Gastrocnemius medialis (tissue), 4 donors: ENCODE measurements around the gene IRF2. TPM values are rescaled to one million over a fixed set of nuclear protein-coding genes. Genes with fewer than 3 reads are reported as not detected.

Experiments
- ATAC-seq, 2 donors: fragments of 150-250 bp; one replicate each; pipeline ENCODE4 v1.9.1; 2016
- DNase-seq, 2 donors: peaks; one replicate each; pipeline ENCODE4 v3.0.0-alpha.2; 2019
- H3K27ac ChIP-seq, 4 donors: fragments of 200-600 bp; sonication (generic); 1 replicate in 1 of 4; 2 replicates in 3 of 4; pipeline ENCODE4 v1.5.1; 2016 to 2018; ENCODE audit warnings: mild to moderate bottlenecking in 2 of 4, moderate library complexity in 1 of 4
- H3K27me3 ChIP-seq, 3 donors: fragments of 200-600 bp; sonication (generic) in 2 of 3; 1 replicate in 1 of 3; 2 replicates in 2 of 3; pipeline versions ENCODE4 v1.5.1 to v1.6.0; 2016 to 2019; ENCODE audit warnings: mild to moderate bottlenecking in 1 of 3, moderate library complexity in 1 of 3
- H3K36me3 ChIP-seq, 2 donors: fragments of 200-600 bp; sonication (generic) in 1 of 2; one replicate each; pipeline ENCODE4 v1.5.1; 2017 to 2018
- H3K4me1 ChIP-seq, 2 donors: fragments of 200-600 bp; sonication (generic) in 1 of 2; one replicate each; pipeline ENCODE4 v1.5.1; 2016 to 2017; ENCODE audit warnings: mild to moderate bottlenecking in 2 of 2
- H3K4me3 ChIP-seq, 4 donors: fragments of 200-600 bp; sonication (generic) in 3 of 4; 1 replicate in 1 of 4; 2 replicates in 3 of 4; pipeline ENCODE4 v1.5.1; 2016 to 2019; ENCODE audit warnings: mild to moderate bottlenecking in 2 of 4
- H3K9me3 ChIP-seq, 3 donors: fragments of 200-600 bp; sonication (generic) in 2 of 3; 1 replicate in 1 of 3; 2 replicates in 2 of 3; pipeline ENCODE4 v1.5.1; 2016 to 2019
- POLR2A ChIP-seq, 2 donors: fragments of 450-650 bp; IDR thresholded peaks; one replicate each; pipeline ENCODE4 v1.6.1; 2017; ENCODE audit warnings: antibody characterized with exemption in 2 of 2, mild to moderate bottlenecking in 2 of 2, moderate library complexity in 2 of 2
- in situ Hi-C, 4 donors: fragments of 200-750 bp; cut with MboI; loops; one replicate each; pipeline versions ENCODE4 v1.15.0 to v1.8.0; 2017; ENCODE audit warnings: low sequenced_read_pairs in 4 of 4
- intact Hi-C: fragments of 100-400 bp; cut with DNase I; formaldehyde crosslinking; loops from one replicate; pipeline ENCODE4 v1.15.1; 2023; ENCODE audit warnings: low total_unique reads
- total RNA-seq, 4 donors: library from RNA; depleted of rRNA; stranded (reverse); fragments of >200 nt; gene quantifications; one replicate each; pipeline versions ENCODE4 v1.1.0 to v1.2.3, GENCODE V29; 2016
- TF ChIP-seq, protein P1 (sequence below), 5 experiments: fragments of 450-650 bp in 3 of 5; fragments of 200-600 bp in 2 of 5; sonication (generic) in 2 of 5; IDR thresholded peaks in 4 of 5; conservative IDR thresholded peaks in 1 of 5; 1 replicate in 4 of 5; 2 replicates in 1 of 5; pipeline ENCODE4 v1.5.1; 2016 to 2019; ENCODE audit warnings: antibody characterized with exemption in 5 of 5, mild to moderate bottlenecking in 3 of 5, moderate library complexity in 3 of 5

Gene IRF2
- total RNA-seq, 4 donors from 2014 or later, result 20.9 to 37.1 (median 32.8) TPM

DNA sequence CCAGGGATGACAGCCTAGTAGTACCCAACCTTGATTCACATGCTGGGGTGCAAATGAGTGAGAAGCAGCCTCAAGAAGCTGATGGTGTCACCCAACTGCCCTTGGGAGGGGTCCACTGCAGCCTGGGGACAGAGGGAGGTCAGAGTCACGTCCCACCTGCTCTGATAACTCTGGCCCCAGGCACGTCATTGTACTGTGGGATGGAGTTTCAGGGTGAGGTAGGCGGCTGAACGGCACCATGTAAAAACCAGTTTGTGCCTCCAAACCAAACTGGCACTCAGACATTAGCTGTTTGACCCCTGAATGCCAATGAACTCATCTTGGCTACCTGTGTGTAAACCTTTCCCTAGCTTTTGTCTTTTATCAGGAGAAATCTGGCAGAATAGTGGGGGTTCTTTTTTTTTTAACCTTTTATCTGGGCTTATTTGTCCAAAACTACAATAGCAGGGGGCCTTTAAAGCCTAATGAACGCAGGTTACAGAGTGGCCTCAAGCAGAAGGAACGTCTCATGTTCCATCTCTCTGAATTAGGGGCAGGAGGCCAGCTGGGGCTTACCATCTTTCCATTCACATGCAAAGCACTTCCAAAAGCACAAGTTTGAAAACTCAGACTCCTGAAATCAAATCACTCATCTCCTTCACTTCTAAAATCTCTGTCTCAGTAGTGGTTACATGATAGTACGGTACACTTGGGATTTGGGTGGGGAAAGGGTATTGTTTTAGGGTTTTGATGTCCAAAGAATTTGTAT, 89.4 kb downstream of the IRF2 start:
- ATAC-seq, result peak; percentile 43 to 59

DNA sequence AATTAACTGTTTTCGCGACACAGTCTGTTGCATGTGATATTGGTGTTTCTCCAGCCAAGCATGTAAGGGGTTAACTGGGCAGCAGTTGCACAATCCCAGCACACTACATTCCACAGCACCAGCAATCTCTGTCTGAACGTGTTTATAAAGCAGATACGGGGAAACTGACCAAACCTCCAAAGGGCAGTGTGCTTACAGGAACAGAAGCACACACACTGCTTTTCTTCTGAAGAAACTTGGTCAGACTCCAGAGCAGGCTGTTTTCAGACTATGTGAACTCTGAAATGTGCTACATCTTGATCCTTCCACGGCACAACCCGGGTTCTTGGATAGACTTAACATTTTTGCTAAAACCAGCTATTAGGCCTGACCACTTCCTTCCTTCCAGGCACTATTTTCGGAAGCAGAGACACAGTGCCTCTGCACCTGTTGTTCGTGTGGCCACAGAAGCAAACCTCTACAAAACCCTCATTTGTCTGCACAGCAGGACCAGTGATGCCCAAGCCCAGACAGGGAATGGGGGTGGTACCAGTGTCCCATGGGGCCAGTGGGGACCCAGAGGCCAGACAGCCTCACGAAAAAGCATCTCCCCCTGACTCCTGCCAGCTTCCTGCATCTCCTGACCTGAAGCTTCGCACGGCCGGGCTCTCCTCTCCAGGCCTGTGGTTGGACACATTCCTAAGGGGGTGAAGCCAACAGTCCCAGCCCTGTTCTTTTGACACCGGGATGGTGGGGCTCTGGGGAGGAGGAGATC, 90.1 kb downstream of the IRF2 start:
- TF ChIP-seq POLR2A (IDR thresholded peaks at IDR 0.05), result peak in 1 of 2 donors; percentile 27
- TF ChIP-seq, protein P1, sequence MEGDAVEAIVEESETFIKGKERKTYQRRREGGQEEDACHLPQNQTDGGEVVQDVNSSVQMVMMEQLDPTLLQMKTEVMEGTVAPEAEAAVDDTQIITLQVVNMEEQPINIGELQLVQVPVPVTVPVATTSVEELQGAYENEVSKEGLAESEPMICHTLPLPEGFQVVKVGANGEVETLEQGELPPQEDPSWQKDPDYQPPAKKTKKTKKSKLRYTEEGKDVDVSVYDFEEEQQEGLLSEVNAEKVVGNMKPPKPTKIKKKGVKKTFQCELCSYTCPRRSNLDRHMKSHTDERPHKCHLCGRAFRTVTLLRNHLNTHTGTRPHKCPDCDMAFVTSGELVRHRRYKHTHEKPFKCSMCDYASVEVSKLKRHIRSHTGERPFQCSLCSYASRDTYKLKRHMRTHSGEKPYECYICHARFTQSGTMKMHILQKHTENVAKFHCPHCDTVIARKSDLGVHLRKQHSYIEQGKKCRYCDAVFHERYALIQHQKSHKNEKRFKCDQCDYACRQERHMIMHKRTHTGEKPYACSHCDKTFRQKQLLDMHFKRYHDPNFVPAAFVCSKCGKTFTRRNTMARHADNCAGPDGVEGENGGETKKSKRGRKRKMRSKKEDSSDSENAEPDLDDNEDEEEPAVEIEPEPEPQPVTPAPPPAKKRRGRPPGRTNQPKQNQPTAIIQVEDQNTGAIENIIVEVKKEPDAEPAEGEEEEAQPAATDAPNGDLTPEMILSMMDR (IDR thresholded peaks at IDR 0.05 in 4 of 5, conservative IDR thresholded peaks at IDR 0.05 in 1 of 5), result no peak
- peak; percentile 17 to 42 for ATAC-seq
- peaks cover 0 to 16% of the 10 kb centered on the region in 2 donors for H3K36me3 ChIP-seq
- H3K4me3 ChIP-seq, result peak overlapping the region; percentile 16 to 47 (median 26)
- in situ Hi-C loops, result no loop called here
- H3K27me3 ChIP-seq, result no peaks in the 10 kb centered on the region
- DNase-seq, result peak in 1 of 2 donors; percentile 41
- intact Hi-C loops, result loop anchor here (2.0 kb wide), 1 partner anchor 91 kb away; the partner anchor contains the start of gene IRF2
- H3K4me1 ChIP-seq, result peaks cover 57 to 58% of the 10 kb centered on the region in 2 donors
- peak overlapping the region; percentile 78 to 89 (median 83) for H3K27ac ChIP-seq
- no peaks in the 10 kb centered on the region for H3K9me3 ChIP-seq

More for the DNA sequence above, 89.4 kb downstream of the IRF2 start:
- no peak for TF ChIP-seq POLR2A (IDR thresholded peaks at IDR 0.05)
- TF ChIP-seq, protein P1 (IDR thresholded peaks at IDR 0.05 in 4 of 5, conservative IDR thresholded peaks at IDR 0.05 in 1 of 5), result no peak
- Histone ChIP-seq H3K36me3 (peaks cover 0 to 21% of the 10 kb centered on the region in 2 donors), H3K27me3 (no peaks in the 10 kb centered on the region), H3K9me3 (no peaks in the 10 kb centered on the region), H3K4me1 (peaks cover 57 to 58% of the 10 kb centered on the region in 2 donors), H3K27ac (peak overlapping the region; percentile 78 to 89 (median 83)), H3K4me3 (peak overlapping the region in 2 of 4 donors; percentile 22 to 30)
- DNase-seq, result peak in 1 of 2 donors; percentile 61
- in situ Hi-C loops (no loop called here), intact Hi-C loops (loop anchor here (2.0 to 5.0 kb wide), 2 partner anchors 90 to 152 kb away; partner anchors contain the start of gene IRF2)

DNA sequence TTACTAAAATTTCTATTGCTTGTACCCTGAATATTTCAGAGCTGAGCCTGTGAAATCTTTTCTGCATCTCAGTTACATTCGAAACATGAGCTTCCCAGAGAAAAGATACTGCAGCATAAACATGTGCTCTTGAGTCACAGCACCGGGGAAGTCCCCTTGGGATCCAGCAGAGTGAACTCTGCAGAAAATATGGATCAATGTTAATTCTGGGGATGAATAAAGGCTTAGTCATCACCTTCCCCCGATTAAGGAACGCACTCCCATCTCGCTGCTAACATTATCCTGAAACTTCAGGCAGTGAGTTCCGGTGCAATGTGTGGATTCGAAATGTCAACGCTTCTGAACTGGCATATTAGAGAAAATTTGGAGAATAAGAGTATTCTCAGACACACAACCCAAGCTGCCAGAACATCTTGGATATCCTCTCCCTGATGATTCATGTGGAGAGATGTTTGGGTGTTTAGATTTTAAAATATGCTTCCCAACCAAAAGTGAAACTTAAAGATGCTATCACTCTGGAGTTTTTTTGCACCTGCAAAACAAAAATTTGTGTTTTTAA, 90.8 kb downstream of the IRF2 start:
- Histone ChIP-seq H3K4me3 (peak overlapping the region; percentile 16 to 47 (median 26)), H3K27ac (peak overlapping the region; percentile 78 to 89 (median 83)), H3K27me3 (no peaks in the 10 kb centered on the region), H3K4me1 (peaks cover 57 to 58% of the 10 kb centered on the region in 2 donors), H3K9me3 (no peaks in the 10 kb centered on the region), H3K36me3 (peaks cover 0 to 9% of the 10 kb centered on the region in 2 donors)
- TF ChIP-seq, protein P1 (IDR thresholded peaks at IDR 0.05 in 4 of 5, conservative IDR thresholded peaks at IDR 0.05 in 1 of 5), result no peak
- TF ChIP-seq POLR2A (IDR thresholded peaks at IDR 0.05), result no peak
- in situ Hi-C loops, result no loop called here
- peak; percentile 22 to 44 for ATAC-seq
- peak in 1 of 2 donors; percentile 42 for DNase-seq
- intact Hi-C loops, result loop anchor here (2.0 kb wide), 3 partner anchors 21 to 91 kb away; partner anchors contain the start of gene IRF2

DNA sequence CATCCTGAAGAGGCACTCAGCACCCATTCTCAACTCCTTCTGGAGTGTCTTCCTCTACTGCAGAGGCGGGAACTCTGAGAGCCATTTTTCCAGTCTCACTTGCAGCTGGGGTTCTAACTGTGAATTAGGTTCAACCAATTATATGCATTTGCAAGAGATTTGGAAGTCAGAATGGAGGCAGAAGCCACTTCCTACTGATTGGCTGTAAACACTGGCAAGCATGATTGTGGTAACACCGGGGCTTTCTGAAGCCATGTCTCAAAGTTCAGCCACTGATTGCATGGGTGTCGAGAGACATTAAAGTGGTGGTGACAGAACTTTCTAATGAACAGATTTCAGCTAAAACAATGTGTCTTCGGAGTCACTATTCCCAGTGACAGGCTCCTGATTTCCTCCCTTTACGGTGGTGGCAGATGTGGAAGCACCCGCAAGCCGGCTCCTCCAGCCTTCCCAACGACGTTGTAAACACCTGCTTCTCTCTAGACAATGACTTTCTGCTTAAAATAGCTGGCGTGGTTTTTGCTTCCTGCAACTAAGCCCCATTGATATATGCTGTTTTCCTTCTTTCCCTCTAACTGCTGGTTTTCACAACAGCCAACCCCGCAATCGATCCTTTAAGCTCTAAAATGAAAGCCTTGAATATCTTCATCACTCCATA, 92.0 kb downstream of the IRF2 start:
- no peak for TF ChIP-seq POLR2A (IDR thresholded peaks at IDR 0.05)
- TF ChIP-seq, protein P1 (IDR thresholded peaks at IDR 0.05 in 4 of 5, conservative IDR thresholded peaks at IDR 0.05 in 1 of 5), result no peak
- Histone ChIP-seq H3K27me3 (no peaks in the 10 kb centered on the region), H3K4me3 (no peak overlapping the region), H3K4me1 (peaks cover 53 to 55% of the 10 kb centered on the region in 2 donors), H3K9me3 (no peaks in the 10 kb centered on the region), H3K27ac (peak overlapping the region in 3 of 4 donors; percentile 78 to 89 (median 80)), H3K36me3 (no peaks in the 10 kb centered on the region)
- intact Hi-C loops (loop anchor here (2.0 kb wide), 2 partner anchors 20 to 34 kb away; no protein-coding TSS in a partner anchor), in situ Hi-C loops (no loop called here)
- DNase-seq (no peak), ATAC-seq (no peak)
